Stimulated activated CD8-positive, alpha-beta memory T cell treated with anti-CD3 and anti-CD28 coated beads, Interleukin-7, amount 100 ng/mL, for 1 hour (primary cell): ENCODE results near the gene FAM20C.
"Not testable (repeated sequence)": the region's sequence is repeated elsewhere in the genome, so short reads cannot be mapped to it uniquely, and the experiment has no call there.

ENCODE experiments used
- DNase-seq, 2 donors: peaks; one replicate each; pipeline ENCODE4 v3.0.0-alpha.2; 2020; ENCODE audit warnings: low read depth in 2 of 2

The FAM20C gene

GRCh38 chr7:227926-228325 is 35.6 kb downstream of the FAM20C start:
- no peak for DNase-seq

DNA sequence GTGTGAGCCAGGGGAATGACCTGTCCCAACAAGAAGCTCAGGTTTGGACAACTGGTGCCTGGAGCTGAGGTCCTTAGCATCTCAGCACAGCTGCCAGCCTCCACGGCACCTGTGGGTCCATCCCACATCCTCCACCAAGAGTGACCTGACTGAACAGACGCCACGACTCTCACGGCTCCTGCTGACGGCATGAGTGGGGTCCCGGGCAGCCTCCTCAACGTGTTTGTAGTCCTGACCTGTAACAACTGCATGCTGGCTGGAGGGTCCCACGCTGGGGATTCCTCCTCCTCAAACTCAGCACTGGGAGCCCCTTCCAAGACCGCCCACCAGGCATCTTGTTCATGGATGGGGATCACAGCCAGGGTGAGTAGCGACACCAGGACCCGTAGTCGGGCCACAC is 36.2 kb downstream of the FAM20C start:
- DNase-seq: no peak

DNA sequence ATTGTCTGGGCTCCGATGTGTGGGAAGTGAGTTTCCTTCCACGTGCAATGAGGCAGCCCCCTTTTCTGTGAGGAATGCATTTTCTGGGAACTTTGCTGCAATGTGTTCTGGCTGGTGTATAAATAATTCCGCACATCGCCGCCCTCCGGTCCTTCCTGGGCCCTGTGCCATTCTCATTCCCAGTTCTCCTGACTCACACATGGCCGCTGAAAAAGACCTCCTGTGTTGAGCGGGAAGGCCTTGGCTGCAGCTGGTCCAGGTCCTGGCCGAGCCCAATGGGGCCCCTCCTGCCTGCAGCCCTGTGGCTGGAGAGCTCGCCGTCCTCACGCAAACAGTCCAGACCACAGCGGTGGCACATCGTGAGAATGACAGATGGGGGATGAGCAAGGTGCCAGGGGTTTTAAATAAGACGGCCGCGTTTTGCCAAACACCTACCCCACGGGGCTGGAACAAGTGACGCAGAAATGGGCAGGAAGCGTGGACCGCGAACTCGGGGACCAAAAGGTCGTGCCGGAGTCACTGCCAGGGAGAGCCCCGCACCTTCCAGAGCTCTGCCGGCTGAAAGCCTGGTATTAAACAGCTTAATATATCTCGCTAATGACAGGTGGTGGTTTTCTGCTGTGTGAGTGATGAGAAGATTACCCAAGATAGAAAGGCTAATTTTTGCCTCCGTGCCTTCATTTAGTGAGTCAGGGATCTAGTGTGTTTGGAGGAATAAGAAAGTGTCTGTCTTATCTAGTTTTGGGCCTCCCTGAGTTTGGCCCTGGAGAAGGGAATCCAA is 37.0 kb downstream of the FAM20C start:
- no peak for DNase-seq

- DNase-seq: no peak
Observed at GRCh38 chr7:230274-230673, 37.9 kb downstream of the FAM20C start.

DNA sequence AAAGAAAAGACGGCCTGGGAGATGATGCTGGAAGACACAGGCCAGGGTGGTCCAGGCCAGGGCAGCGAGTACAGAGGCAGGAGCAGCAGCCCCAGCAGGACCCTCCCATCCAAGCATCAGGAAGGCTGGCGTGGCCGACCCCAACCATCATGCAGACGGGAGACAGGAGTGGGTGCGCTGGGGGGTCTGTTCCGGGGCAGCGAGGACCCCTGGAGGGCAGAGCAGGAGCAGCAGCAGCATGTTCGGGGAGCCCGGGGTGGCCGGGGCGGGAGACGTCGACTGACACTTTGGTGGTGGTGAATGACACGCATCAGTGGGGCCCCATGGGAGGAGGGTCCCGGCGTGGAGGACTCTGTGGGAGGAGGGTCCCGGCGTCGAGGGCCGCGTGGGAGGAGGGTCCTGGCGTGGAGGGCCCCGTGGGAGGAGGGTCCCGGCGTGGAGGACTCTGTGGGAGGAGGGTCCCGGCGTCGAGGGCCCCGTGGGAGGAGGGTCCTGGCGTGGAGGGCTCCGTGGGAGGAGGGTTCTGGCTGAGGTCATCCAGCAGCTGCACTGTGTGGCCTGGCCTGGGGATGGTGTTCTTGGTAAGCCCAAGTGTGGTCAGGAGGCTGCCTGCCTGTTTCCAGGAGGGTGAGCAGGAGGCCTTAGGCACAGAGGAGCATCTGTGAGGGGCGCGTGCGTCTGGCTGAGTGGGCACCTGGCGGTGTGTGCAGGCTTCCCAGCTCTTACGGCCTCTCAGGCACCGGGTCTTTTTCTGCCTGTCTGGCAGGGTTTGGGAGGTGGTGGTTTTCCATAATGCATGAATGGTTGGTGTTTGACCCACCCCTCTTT is 38.9 kb downstream of the FAM20C start:
- no peak for DNase-seq

GRCh38 chr7:231858-232246 is 39.5 kb downstream of the FAM20C start:
- no peak for DNase-seq

DNA sequence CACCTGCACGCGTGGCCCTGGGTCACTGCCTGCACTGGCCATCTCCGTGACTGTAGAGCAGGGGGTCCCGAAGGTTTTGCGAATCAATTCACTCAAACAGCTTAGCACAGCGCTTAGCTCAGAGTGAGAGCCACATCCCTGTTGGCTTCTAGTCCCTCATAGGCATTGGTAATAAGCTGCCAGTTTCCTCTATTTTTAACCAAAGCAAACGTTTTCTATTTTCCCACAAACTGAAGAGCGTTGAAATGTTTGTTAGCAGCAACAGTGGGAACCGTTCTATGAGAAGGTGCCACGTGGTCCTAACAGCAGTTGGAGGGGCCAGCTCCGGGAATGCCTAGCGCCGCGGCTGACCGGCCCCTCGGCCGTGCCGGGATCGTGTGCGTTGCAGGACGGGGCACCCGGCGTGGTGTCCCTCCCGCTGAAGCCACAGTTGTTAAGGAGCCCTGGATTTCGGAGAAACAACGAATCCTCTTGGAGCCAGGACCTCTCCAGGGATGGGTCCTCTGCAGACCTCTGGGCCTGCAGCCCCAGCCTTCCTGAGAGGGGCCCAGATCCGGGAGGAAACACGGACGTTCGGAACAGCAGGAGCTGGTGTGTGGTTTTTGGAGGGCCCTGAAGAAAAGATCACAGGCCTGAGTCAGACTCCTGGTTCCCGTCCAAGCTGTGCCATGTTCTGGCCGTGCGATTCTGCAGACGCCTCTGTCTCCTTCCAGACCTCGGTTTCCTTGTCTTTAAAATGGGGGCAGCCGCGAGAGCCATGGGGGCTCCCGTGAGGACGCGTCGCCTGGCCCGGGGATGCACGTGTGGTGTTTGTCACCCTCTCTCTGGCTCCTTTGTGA is 40.3 kb downstream of the FAM20C start:
- DNase-seq: no peak

GRCh38 chr7:233249-234035 is 41.1 kb downstream of the FAM20C start:
- DNase-seq: no peak

DNA sequence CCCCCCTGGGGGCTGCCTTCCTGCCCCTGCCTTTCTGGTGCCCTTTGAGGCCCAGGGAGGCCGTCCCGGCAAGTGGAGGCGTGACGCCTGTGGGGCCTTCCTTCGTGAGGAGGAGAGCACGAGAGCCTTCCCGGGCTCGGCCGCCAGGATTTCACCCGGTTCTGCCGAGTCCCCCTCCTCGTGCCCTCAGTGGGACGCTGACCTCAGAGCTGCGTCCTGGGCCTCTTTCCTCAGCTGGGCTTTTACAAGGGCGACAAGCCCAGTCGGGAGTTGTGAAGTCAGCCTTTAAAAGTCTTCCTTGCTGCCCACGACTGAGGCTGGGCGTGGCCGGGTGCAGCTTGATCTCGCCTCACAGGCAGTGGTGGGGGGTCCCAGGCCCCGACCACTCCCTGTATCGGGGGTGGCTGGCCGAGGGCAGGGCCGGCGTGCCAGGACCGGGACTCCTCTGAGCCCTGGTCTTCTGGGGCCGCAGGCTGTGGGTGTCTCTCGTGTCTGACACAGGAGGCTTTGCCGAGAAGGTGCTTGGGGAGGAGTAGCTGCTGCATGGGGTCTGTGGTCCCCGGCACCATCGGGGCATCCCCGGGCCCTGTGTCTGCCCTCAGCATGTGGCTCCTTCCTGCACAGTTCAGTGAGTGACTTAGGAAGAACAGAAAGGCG is 41.8 kb downstream of the FAM20C start:
- no peak for DNase-seq

GRCh38 chr7:234708-235553 is 42.6 kb downstream of the FAM20C start:
- no peak for DNase-seq

DNA sequence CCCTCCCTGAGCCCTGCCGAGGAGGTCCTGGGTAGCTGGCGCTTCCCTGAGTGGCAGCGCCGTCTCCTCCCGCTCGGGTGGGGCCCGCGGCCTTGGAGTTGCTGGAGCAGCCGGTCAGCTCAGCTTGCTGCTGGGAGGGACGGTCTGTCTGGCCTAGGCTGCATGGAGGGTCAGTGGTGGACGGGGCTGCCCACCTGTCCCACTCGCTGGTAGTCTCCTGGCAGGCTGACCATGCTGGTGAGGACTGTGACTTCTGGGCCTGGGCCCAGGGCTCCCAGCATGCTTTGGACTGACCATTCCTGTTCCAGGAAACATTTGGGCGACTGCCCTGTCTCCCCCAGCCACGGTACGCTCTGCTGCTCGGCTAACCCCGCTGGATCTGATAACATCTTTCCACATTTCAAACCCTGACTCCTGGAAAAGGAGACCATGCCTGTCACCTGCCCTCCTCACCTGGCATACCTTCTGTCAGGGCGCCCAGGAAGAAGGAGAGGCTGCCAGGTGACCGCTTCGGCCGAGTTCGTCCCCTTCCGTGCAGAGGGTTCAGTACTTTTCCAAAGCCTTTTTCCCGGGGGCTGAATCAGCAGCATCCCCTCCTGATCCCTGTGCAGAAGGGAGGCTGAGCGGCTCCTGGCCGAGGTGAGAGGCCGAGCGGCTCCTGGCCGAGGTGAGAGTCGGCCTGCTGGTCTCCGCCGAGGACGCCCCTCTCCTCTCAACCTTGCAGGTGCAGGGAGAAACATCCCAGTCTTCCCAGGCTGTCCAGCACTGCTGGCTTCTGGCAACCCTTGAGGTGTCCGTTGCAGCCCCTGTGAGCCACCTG is 43.4 kb downstream of the FAM20C start:
- DNase-seq: no peak

DNA sequence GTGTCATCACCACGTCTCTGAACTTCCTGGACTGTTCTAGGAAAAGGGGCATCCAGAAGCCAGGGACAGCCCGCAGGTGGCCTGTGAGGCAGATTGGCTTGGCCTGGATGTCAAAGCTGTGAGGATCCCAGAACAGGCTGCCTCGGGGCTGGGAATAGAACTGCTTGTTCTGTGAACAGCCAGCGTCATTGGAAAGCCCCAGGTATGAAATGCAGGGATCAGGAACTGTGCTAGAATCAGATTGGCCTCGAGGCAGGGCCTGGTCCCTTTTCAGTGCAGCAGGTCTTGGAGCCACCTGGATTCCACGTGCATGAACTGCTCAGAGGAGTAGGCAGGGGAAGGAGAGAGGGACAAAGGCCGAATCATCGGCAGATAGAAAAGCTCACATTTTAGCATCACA is 44.6 kb downstream of the FAM20C start:
- no peak for DNase-seq

- no peak for DNase-seq
Observed at GRCh38 chr7:237385-237784, 45.0 kb downstream of the FAM20C start.

DNA sequence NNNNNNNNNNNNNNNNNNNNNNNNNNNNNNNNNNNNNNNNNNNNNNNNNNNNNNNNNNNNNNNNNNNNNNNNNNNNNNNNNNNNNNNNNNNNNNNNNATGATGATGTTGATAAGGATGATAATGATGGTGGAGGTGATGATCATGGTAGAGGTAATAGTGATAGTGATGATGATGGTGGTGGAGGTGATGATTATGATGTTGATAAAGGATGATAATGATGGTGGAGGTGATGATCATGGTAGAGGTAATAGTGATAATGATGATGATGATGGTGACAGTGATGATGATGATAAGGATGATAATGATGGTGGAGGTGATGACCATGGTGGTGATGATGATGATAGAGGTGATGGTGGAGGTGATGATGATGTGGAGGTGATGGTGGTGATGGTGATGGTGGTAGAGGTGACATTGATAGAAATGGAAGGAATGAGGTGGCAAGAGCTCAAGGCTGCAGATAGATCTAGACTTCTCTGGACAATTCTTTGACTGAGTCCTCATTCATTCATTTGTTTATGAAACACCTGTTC is 47.8 kb downstream of the FAM20C start:
- DNase-seq: no peak

DNA sequence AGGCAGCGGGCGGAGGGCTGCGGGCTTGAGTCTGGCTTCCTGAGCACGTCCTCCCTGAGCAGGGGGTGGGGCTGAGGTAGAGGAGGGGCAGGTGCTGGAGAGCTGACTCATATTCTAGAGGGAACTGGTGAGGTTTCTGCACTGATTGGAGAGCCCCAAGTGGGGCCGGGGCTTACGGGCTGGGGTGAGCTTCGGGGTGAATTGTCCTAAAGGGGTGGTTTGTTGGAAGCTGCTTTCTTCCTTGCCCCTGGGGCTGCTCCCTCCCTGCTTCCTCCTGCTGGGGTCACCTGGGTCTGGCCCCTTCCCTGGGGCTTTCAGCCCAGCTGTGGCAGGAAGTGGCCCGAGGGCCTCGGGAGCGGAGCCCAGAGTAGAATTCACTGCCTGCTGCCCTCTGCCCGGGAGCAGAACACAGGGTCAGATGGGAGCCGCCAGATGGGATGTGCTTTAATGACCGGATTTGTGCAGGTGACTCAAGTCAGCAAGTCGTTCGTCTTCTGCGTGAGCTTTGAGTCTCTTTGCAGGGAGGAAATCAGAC is 48.6 kb downstream of the FAM20C start:
- DNase-seq: no peak

GRCh38 chr7:241513-241912 is 49.1 kb downstream of the FAM20C start:
- no peak for DNase-seq

DNA sequence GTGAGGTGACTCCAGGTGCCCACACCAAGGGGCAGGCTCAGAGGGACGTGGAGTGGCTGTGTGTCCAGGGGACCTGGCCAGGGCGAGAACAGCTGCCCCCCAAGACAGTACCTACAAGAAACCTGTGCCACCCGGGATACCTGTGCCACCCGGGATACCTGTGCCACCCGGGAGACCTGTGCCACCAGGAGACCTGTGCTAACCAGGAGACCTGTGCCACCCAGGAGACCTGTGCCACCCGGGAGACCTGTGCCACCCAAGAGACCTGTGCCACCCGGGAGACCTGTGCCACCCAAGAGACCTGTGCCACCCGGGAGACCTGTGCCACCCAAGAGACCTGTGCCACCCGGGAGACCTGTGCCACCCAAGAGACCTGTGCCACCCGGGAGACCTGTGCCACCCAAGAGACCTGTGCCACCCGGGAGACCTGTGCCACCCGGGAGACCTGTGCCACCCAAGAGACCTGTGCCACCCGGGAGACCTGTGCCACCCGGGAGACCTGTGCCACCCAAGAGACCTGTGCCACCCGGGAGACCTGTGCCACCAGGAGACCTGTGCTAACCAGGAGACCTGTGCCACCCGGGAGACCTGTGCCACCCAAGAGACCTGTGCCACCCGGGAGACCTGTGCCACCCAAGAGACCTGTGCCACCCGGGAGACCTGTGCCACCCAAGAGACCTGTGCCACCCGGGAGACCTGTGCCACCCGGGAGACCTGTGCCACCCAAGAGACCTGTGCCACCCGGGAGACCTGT is 50.6 kb downstream of the FAM20C start:
- DNase-seq: not testable (repeated sequence)

- not testable (repeated sequence) for DNase-seq
Observed at GRCh38 chr7:243580-243978, 51.2 kb downstream of the FAM20C start.
